Measurements from ENCODE around the gene SMARCD2.
"Not testable (repeated sequence)": the region's sequence is repeated elsewhere in the genome, so short reads cannot be mapped to it uniquely, and the experiment has no call there.

The SMARCD2 gene

GRCh38 chr17:63809970-63810369, 32.5 kb downstream of the SMARCD2 start:
- H3K4me3 ChIP-seq (ENCODE audit: control insufficient read depth, low read depth, low read length), result no peak overlapping the region
- no peak for DNase-seq (ENCODE audit: low read depth)
- no peak for TF ChIP-seq CTCF (IDR thresholded peaks at IDR 0.05; ENCODE audit: control insufficient read depth, insufficient read depth, low read depth, low read length, missing control alignments)

- H3K4me3 ChIP-seq (ENCODE audit: control insufficient read depth, low read depth, low read length), result no peak overlapping the region
- DNase-seq (ENCODE audit: low read depth), result no peak
These were observed 36.9 kb downstream of the SMARCD2 start for GRCh38 chr17:63805591-63805990.

DNA sequence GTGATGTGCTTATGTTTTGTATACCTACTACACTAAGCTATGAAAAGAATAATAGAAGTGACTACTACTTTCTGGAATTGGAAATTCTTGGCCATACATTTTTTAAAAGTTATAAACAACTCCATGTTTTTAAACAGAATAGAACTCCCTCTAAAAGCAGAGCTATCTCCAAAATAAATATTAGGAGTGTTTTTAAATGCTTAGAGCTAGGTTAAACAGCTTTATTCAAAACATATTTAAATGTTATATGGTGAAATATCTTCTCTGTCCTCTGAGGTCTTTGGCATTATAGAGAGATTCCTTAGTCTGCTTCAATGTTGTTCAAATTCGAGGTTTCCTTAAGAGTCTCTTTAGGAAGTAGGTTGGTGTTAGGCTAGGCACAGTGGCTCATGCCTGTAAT, 38.2 kb downstream of the SMARCD2 start:
- no peak for TF ChIP-seq CTCF (IDR thresholded peaks at IDR 0.05; ENCODE audit: control insufficient read depth, insufficient read depth, low read depth, low read length, missing control alignments)
- no peak overlapping the region for H3K4me3 ChIP-seq (ENCODE audit: control insufficient read depth, low read depth, low read length)
- no peak for DNase-seq (ENCODE audit: low read depth)

More at GRCh38 chr17:63805591-63805990, 36.9 kb downstream of the SMARCD2 start:
- no peak for TF ChIP-seq CTCF (IDR thresholded peaks at IDR 0.05; ENCODE audit: control insufficient read depth, insufficient read depth, low read depth, low read length, missing control alignments)

DNA sequence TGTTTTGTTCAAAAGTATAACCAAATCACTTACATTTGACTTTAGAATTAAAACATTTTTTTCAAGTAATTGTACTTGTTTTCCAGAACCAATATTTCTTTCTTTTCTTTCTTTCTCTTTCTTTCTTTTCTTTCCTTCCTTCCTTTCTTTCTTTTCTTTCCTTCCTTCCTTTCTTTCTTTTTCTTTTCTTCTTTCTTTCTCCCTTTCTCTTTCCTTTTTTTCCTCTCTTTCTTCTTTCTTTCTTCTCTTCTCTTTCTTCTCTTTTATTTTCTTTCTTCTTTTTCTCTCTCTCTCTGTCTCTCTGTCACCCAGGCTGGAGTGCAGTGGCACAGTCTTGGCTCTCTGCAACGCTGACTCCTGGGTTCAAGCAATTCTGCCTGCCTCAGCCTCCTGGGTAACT, 41.7 kb downstream of the SMARCD2 start:
- TF ChIP-seq CTCF (IDR thresholded peaks at IDR 0.05; ENCODE audit: control insufficient read depth, insufficient read depth, low read depth, low read length, missing control alignments), result no peak
- H3K4me3 ChIP-seq (ENCODE audit: control insufficient read depth, low read depth, low read length), result no peak overlapping the region
- no peak for DNase-seq (ENCODE audit: low read depth)

GRCh38 chr17:63798572-63799106, 43.8 kb downstream of the SMARCD2 start:
- H3K4me3 ChIP-seq (ENCODE audit: control insufficient read depth, low read depth, low read length), result no peak overlapping the region
- no peak for DNase-seq (ENCODE audit: low read depth)
- TF ChIP-seq CTCF (IDR thresholded peaks at IDR 0.05; ENCODE audit: control insufficient read depth, insufficient read depth, low read depth, low read length, missing control alignments), result no peak

GRCh38 chr17:63796375-63796774, 46.1 kb downstream of the SMARCD2 start:
- DNase-seq (ENCODE audit: low read depth), result not testable (repeated sequence)

DNA sequence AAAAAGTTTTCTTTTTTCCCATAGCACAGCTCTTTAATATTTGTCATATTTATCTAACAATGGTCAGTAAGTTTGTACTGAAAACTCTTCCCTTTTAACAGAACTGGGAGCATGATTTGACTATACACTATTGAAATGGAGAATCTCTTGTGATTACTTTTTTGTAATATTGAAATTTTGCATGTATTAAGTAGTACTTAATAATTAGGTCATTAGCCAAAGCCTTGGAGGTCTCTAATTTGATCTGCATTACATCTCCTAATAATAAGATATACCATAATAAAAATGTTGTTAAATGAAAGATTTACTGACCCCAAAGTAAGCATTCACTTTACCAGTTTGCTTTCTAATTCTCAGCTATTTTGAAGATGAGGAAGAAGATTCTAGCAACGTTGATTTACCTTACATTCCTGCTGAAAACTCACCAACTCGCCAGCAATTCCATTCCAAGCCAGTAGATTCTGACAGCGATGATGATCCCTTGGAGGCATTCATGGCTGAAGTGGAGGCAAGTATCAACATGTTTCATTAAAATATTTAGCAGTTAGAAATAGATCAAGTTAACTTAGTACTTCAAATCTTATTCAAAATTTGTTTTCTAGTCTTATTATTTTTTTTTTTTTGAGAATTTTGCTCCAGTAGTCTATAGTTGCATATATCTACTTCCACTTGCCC, 50.3 kb downstream of the SMARCD2 start:
- DNase-seq (ENCODE audit: low read depth), result no peak
- TF ChIP-seq CTCF (IDR thresholded peaks at IDR 0.05; ENCODE audit: control insufficient read depth, insufficient read depth, low read depth, low read length, missing control alignments), result no peak
- no peak overlapping the region for H3K4me3 ChIP-seq (ENCODE audit: control insufficient read depth, low read depth, low read length)

More at GRCh38 chr17:63796375-63796774, 46.1 kb downstream of the SMARCD2 start:
- H3K4me3 ChIP-seq (ENCODE audit: control insufficient read depth, low read depth, low read length), result not testable (repeated sequence)

All from AG09309 (cell line).